SJCRH30 (cell line): ENCODE data around the gene LRRC41. TPM values are rescaled to one million over a fixed set of nuclear protein-coding genes. Genes with fewer than 3 reads are reported as not detected.

Experiments
- DNase-seq, 2 experiments: peaks; one replicate each; pipeline ENCODE4 v3.0.0-alpha.2; 2015 to 2020
- H3K27ac ChIP-seq: fragments of 250-450 bp; sonication (Bioruptor Pico); 2 replicates; pipeline ENCODE4 v1.5.1; 2020; ENCODE audit warnings: mild to moderate bottlenecking, moderate library complexity
- H3K27me3 ChIP-seq: fragments of 250-450 bp; sonication (Bioruptor Pico); 2 replicates; pipeline ENCODE4 v1.5.1; 2020; ENCODE audit warnings: mild to moderate bottlenecking, moderate library complexity
- H3K36me3 ChIP-seq: fragments of 250-450 bp; sonication (Bioruptor Pico); 2 replicates; pipeline ENCODE4 v1.5.1; 2020; ENCODE audit warnings: mild to moderate bottlenecking, moderate library complexity
- H3K4me1 ChIP-seq: fragments of 250-450 bp; sonication (Bioruptor Pico); 2 replicates; pipeline ENCODE4 v1.5.1; 2020; ENCODE audit warnings: mild to moderate bottlenecking, moderate library complexity
- H3K4me3 ChIP-seq: fragments of 250-450 bp; sonication (Bioruptor Pico); 2 replicates; pipeline ENCODE4 v1.5.1; 2020; ENCODE audit warnings: mild to moderate bottlenecking, moderate library complexity
- H3K9me3 ChIP-seq: fragments of 250-450 bp; sonication (Bioruptor Pico); replicated peaks from 2 replicates; pipeline ENCODE4 v1.5.1; 2020; ENCODE audit warnings: mild to moderate bottlenecking, moderate library complexity
- total RNA-seq: library from RNA; depleted of rRNA; stranded (reverse); fragments of >200 nt; shearing (Covaris generic); gene quantifications from 2 replicates; pipeline ENCODE4 v1.2.3, GENCODE V29; 2014

Gene LRRC41
- total RNA-seq, 1 experiment from 2014 or later = 71.1 TPM

DNA sequence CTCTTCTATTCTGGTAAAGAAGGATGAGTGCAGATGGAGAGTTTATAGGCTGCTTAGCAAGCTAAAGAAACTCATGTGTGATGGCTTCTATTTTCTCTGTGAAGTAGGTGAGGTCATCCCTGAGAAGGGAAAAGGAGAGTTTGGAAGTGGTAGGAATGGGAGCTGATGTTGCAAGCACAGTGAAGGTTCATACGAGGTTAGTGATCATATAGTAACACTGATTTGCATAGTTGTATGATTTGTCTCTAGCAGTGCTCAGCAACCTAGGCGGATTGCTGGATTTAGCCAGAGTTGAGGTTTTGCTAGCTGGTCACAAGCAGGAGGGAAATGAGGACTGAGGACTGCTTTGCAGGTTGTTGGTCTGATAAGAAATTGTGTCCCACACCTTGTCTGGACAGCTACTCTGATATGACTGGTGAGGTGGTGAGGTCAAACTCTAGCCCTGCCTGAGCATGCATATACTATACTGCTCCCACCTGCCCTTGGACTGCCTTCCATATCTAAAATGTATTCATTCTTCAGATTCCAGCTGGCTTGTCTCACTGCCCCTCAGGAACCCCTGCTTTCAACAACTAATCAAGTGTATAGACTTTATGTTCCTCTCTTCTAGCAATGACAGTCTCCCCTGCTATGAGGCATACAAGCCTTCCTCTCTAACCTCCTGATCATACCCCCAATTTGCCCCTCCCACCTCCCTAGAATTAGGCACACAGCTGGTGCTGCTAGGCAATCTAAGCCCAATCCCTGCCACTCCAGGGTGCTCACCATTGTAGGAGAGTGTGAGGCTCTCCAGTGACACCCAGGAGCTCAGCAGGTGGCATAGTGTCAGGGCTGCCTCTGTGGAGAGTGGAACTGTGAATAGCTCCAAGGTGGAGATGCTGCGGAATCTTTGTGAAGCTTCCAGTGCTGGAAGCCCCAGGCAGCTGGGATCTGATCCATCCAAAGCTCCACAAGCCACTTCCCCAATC lies 18.5 kb downstream of the LRRC41 start:
- H3K4me3 ChIP-seq = no peak overlapping the region
- DNase-seq = no peak
- H3K27ac ChIP-seq = no peak overlapping the region
- no peaks in the 10 kb centered on the region for H3K9me3 ChIP-seq
- H3K27me3 ChIP-seq = no peaks in the 10 kb centered on the region
- H3K36me3 ChIP-seq = peaks cover 74% of the 10 kb centered on the region
- H3K4me1 ChIP-seq = peaks cover 16% of the 10 kb centered on the region

GRCh38 chr1:46284058-46284457 lies 19.4 kb downstream of the LRRC41 start:
- Histone ChIP-seq H3K9me3 (no peaks in the 10 kb centered on the region), H3K4me3 (no peak overlapping the region), H3K4me1 (peaks cover 16% of the 10 kb centered on the region), H3K27ac (no peak overlapping the region), H3K36me3 (peaks cover 77% of the 10 kb centered on the region), H3K27me3 (no peaks in the 10 kb centered on the region)
- no peak for DNase-seq

DNA sequence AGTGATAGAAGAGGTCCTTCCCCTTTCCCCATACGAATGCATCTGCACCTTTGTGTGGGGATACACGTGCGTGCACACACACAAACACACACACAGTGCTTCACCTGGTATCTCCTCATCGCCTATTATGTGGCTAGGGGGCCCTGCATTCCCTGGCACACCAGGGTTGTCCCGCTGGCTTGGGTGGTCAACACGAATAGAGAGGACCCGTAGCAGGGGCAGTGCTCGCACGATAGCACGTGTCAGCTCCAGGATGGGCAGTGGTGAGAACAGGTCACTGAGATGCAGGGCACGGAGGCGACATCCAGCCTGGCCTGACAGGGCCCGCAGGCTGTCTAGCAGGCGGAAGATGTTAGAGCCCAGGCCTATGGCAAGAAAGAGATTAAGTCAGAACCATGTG lies 22.4 kb downstream of the LRRC41 start:
- H3K4me3 ChIP-seq = no peak overlapping the region
- H3K27me3 ChIP-seq = no peaks in the 10 kb centered on the region
- H3K9me3 ChIP-seq = no peaks in the 10 kb centered on the region
- no peak overlapping the region for H3K27ac ChIP-seq
- no peak for DNase-seq
- peaks cover 87% of the 10 kb centered on the region for H3K36me3 ChIP-seq
- H3K4me1 ChIP-seq = peaks cover 12% of the 10 kb centered on the region

GRCh38 chr1:46280092-46280491 lies 23.3 kb downstream of the LRRC41 start:
- H3K36me3 ChIP-seq = peaks cover 89% of the 10 kb centered on the region
- no peak overlapping the region for H3K4me3 ChIP-seq

DNA sequence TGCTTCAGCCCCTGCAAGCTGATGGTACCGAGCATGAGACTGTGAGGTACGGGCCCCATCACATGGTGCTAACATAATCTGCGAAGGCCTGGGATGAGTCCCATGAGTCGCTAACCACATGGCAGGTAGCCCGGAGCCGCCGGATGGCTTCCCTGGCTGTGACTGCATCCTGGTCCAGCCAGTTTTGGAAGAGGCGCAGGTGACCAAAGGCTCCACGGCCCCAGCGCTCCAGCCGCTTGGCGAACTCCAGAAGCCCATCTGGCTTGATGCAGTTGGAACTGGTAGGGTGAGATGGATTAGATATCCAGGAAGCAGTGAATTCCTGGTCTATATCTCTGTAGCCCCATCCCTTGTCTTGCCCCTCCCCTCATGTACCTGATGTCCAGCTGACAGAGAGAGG lies 24.6 kb downstream of the LRRC41 start:
- H3K4me3 ChIP-seq = no peak overlapping the region
- no peaks in the 10 kb centered on the region for H3K9me3 ChIP-seq
- peaks cover 90% of the 10 kb centered on the region for H3K36me3 ChIP-seq
- no peaks in the 10 kb centered on the region for H3K27me3 ChIP-seq
- H3K27ac ChIP-seq = no peak overlapping the region
- H3K4me1 ChIP-seq = no peaks in the 10 kb centered on the region
- no peak for DNase-seq

More at GRCh38 chr1:46280092-46280491, 23.3 kb downstream of the LRRC41 start:
- no peak overlapping the region for H3K27ac ChIP-seq
- no peaks in the 10 kb centered on the region for H3K27me3 ChIP-seq
- no peak for DNase-seq
- no peaks in the 10 kb centered on the region for H3K9me3 ChIP-seq
- peaks cover 3% of the 10 kb centered on the region; the same call in 1 of the 2 replicates for H3K4me1 ChIP-seq

DNA sequence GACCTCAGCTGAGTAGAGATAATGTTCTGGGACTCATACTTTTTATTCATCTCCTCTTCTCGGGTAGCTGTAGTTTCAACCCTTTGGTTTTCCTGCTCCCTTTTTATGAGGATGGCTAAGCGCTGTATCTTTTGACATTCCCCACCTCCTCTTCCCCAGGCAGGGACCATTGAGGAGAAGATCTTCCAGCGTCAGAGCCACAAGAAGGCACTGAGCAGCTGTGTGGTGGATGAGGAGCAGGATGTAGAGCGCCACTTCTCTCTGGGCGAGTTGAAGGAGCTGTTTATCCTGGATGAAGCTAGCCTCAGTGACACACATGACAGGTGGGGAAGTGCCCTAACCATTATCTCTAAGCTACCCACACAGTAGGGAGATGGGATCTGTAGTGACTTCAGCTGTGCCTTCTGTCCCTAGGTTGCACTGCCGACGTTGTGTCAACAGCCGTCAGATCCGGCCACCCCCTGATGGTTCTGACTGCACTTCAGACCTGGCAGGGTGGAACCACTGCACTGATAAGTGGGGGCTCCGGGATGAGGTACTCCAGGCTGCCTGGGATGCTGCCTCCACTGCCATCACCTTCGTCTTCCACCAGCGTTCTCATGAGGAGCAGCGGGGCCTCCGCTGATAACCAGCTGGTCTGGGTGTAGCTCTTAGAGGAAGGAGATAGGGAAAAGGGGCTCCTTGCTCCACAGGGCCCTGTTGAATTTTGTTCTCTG lies 25.6 kb downstream of the LRRC41 start:
- no peak for DNase-seq
- Histone ChIP-seq H3K4me3 (no peak overlapping the region), H3K27me3 (no peaks in the 10 kb centered on the region), H3K9me3 (no peaks in the 10 kb centered on the region), H3K4me1 (no peaks in the 10 kb centered on the region), H3K27ac (no peak overlapping the region), H3K36me3 (peaks cover 94% of the 10 kb centered on the region)

DNA sequence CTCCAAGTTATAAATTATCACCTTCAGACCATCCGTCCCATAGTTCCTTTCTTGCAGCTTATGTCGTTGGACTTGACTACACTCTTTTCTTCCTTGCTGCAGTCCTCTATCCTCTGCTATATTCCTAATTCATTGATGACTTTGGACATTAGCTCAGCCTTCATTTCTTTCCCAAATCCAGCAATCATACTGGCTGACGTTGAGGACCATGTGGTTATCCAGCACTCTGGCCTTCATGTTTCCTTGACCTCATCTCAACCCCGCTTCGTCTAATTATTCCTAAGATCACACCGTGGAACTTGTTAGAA lies 28.4 kb downstream of the LRRC41 start:
- H3K36me3 ChIP-seq = peaks cover 98% of the 10 kb centered on the region
- no peaks in the 10 kb centered on the region for H3K9me3 ChIP-seq
- H3K27ac ChIP-seq = no peak overlapping the region

DNA sequence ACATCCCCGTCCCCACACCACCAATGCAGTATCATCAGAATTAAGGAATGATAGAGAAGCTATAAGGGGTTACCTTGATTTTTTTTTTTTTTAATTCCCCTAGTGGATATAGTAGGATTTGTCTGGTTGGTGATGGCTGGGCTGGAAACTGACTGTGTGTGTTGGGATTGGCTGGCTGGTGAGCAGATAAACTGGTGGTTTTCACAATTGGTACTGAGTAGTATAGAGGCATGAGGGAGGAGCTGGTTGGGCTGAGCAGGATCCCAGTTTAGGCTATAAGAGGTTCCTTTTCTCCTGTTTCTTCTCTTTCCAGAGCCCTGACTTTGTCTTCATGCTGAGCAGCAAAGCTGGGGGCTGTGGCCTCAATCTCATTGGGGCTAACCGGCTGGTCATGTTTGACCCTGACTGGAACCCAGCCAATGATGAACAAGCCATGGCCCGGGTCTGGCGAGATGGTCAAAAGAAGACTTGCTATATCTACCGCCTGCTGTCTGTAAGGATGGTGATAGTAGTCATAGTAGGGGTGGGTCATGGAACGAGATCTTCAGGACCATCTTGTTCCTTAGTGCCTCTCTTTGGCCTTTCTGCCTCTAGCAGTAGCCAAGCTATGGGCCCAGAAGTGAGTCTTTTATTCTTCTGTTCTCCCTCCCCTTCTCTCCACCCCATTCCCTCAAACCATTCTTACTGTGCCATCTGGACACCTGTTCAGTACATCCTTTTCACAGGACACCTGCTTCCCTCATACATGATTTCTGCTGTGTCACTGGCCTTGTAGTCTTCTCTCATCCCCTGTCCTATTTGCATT lies 29.0 kb downstream of the LRRC41 start:
- Histone ChIP-seq H3K4me3 (no peak overlapping the region), H3K9me3 (no peaks in the 10 kb centered on the region), H3K36me3 (peaks cover 98% of the 10 kb centered on the region), H3K27ac (no peak overlapping the region), H3K4me1 (no peaks in the 10 kb centered on the region), H3K27me3 (no peaks in the 10 kb centered on the region)
- no peak for DNase-seq

More for the DNA sequence above, 28.4 kb downstream of the LRRC41 start:
- H3K4me1 ChIP-seq = no peaks in the 10 kb centered on the region
- no peak for DNase-seq
- no peaks in the 10 kb centered on the region for H3K27me3 ChIP-seq
- H3K4me3 ChIP-seq = no peak overlapping the region

- no peak for DNase-seq
- Histone ChIP-seq H3K27me3 (no peaks in the 10 kb centered on the region), H3K9me3 (no peaks in the 10 kb centered on the region), H3K27ac (no peak overlapping the region), H3K36me3 (peaks cover 97% of the 10 kb centered on the region), H3K4me3 (no peak overlapping the region), H3K4me1 (no peaks in the 10 kb centered on the region)
Measured at GRCh38 chr1:46268578-46268977, 34.8 kb downstream of the LRRC41 start.

DNA sequence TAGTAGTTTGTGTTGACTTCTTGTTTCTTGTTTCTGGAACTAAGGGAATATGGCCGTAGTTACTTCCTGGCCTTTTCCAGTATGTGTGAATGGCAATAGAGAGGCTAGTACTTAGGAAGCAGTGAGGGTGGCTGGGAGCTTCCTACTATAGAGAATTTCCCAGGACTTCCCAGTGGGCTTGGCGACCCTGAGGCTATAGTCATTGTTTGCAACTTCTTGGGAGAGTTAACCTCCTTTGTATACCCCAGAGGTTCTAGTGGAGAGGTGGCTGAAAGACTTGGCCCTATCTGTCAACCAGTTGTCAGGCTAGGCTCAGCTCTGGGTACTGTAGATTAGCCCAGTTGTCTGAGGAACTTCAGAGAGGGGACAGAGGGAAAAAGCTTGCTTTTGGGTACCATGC lies 40.3 kb downstream of the LRRC41 start:
- DNase-seq = no peak
- Histone ChIP-seq H3K27ac (no peak overlapping the region), H3K27me3 (no peaks in the 10 kb centered on the region), H3K36me3 (peaks cover 98% of the 10 kb centered on the region), H3K4me3 (no peak overlapping the region), H3K9me3 (no peaks in the 10 kb centered on the region), H3K4me1 (no peaks in the 10 kb centered on the region)

DNA sequence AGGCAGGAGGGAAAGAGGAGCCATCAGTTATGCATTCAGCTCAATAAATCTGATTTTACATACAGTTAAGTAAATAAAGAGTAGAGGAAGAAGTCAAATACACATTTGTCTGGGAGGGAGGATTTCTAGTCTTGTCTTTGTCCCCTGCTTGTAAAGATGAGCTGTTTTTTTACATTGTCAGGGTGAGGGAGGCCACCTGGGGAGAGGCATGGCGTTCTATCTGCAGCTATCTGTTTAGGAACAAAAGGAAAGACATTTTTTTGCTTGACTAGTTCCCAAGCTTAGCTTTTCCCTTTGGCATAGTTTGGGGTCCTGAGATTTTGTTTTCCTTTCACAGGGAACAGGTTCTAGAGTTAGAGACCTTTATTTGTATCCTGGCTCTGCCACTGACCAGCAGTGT lies 40.9 kb downstream of the LRRC41 start:
- Histone ChIP-seq H3K27ac (no peak overlapping the region), H3K4me3 (no peak overlapping the region), H3K27me3 (no peaks in the 10 kb centered on the region), H3K4me1 (no peaks in the 10 kb centered on the region), H3K9me3 (no peaks in the 10 kb centered on the region), H3K36me3 (peaks cover 98% of the 10 kb centered on the region)
- DNase-seq = no peak

- H3K9me3 ChIP-seq = no peaks in the 10 kb centered on the region
Measured at GRCh38 chr1:46256523-46256922, 46.9 kb downstream of the LRRC41 start.

GRCh38 chr1:46254668-46255067 lies 48.7 kb downstream of the LRRC41 start:
- Histone ChIP-seq H3K9me3 (no peaks in the 10 kb centered on the region), H3K4me3 (no peak overlapping the region), H3K27ac (no peak overlapping the region), H3K4me1 (no peaks in the 10 kb centered on the region), H3K36me3 (peaks cover 72% of the 10 kb centered on the region), H3K27me3 (no peaks in the 10 kb centered on the region)
- no peak for DNase-seq

More at GRCh38 chr1:46256523-46256922, 46.9 kb downstream of the LRRC41 start:
- no peak for DNase-seq
- Histone ChIP-seq H3K4me1 (no peaks in the 10 kb centered on the region), H3K27ac (no peak overlapping the region), H3K36me3 (peaks cover 74% of the 10 kb centered on the region), H3K27me3 (no peaks in the 10 kb centered on the region), H3K4me3 (no peak overlapping the region)

GRCh38 chr1:46248122-46248920 lies 55.1 kb downstream of the LRRC41 start:
- Histone ChIP-seq H3K36me3 (peaks cover 22% of the 10 kb centered on the region), H3K27ac (peak overlapping the region; percentile 84), H3K4me1 (peaks cover 9% of the 10 kb centered on the region), H3K27me3 (no peaks in the 10 kb centered on the region), H3K4me3 (peak overlapping the region; percentile 79), H3K9me3 (no peaks in the 10 kb centered on the region)
- DNase-seq = peak; percentile 73 to 80
